Neutrophil (primary cell): ENCODE measurements around the gene SASS6.

Experiments used
- H3K27ac ChIP-seq: fragments of 200-600 bp; sonication (generic); 2 replicates; pipeline ENCODE4 v1.5.1; 2016; ENCODE audit warnings: mild to moderate bottlenecking, moderate library complexity
- H3K27me3 ChIP-seq: fragments of 200-600 bp; sonication (generic); 2 replicates; pipeline ENCODE4 v1.6.0; 2016; ENCODE audit warnings: mild to moderate bottlenecking
- H3K36me3 ChIP-seq: fragments of 200-600 bp; sonication (generic); 2 replicates; pipeline ENCODE4 v1.5.1; 2017
- H3K4me1 ChIP-seq, 2 experiments: fragments of 200-600 bp in 1 of 2; sonication (generic) in 1 of 2; 1 replicate in 1 of 2; 2 replicates in 1 of 2; pipeline versions ENCODE4 v1.5.1 to v1.6.1; 2013 to 2016; ENCODE audit warnings: low read depth in 1 of 2, low read length in 1 of 2, mild to moderate bottlenecking in 1 of 2, moderate library complexity in 1 of 2; ENCODE audit not compliant: control insufficient read depth in 1 of 2, insufficient read depth in 1 of 2
- H3K4me3 ChIP-seq, 2 experiments: fragments of 200-600 bp in 1 of 2; sonication (generic) in 1 of 2; 1 replicate in 1 of 2; 2 replicates in 1 of 2; pipeline ENCODE4 v1.5.1; 2013 to 2016; ENCODE audit warnings: low read depth in 1 of 2, low read length in 1 of 2, mild to moderate bottlenecking in 1 of 2, moderate library complexity in 1 of 2
- H3K9me3 ChIP-seq: fragments of 200-600 bp; sonication (generic); 2 replicates; pipeline ENCODE4 v1.5.1; 2016
- TF ChIP-seq, protein P1 (sequence below): fragments of 200-600 bp; sonication (generic); IDR thresholded peaks from 2 replicates; pipeline ENCODE4 v1.5.1; 2016; ENCODE audit warnings: antibody characterized with exemption

SASS6 gene

DNA sequence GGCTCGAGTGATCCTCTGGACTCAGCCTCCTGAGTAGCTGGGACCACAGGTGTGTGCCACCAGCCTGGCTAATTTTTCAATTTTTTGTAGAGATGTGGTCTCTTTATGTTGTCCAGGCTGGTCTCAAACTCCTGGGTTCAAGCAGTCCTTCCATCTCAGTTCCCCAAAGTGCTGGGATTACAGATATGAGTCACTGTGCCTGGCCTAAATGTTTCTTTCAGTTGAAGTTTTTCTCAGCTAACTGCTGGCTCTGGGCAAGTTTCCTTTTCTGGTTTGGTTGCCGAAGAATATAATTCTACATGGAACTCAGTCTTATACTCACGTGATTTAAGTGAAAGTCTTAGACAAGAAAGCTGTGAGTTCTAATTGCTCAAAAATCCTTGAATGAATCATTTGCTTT is 57.0 kb downstream of the SASS6 start:
- H3K4me1 ChIP-seq: no peaks in the 10 kb centered on the region
- H3K4me3 ChIP-seq: no peak overlapping the region
- no peaks in the 10 kb centered on the region for H3K9me3 ChIP-seq
- H3K27me3 ChIP-seq: no peaks in the 10 kb centered on the region
- TF ChIP-seq, protein P1, sequence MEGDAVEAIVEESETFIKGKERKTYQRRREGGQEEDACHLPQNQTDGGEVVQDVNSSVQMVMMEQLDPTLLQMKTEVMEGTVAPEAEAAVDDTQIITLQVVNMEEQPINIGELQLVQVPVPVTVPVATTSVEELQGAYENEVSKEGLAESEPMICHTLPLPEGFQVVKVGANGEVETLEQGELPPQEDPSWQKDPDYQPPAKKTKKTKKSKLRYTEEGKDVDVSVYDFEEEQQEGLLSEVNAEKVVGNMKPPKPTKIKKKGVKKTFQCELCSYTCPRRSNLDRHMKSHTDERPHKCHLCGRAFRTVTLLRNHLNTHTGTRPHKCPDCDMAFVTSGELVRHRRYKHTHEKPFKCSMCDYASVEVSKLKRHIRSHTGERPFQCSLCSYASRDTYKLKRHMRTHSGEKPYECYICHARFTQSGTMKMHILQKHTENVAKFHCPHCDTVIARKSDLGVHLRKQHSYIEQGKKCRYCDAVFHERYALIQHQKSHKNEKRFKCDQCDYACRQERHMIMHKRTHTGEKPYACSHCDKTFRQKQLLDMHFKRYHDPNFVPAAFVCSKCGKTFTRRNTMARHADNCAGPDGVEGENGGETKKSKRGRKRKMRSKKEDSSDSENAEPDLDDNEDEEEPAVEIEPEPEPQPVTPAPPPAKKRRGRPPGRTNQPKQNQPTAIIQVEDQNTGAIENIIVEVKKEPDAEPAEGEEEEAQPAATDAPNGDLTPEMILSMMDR: no peak
- peaks cover 91% of the 10 kb centered on the region for H3K36me3 ChIP-seq
- no peak overlapping the region for H3K27ac ChIP-seq

DNA sequence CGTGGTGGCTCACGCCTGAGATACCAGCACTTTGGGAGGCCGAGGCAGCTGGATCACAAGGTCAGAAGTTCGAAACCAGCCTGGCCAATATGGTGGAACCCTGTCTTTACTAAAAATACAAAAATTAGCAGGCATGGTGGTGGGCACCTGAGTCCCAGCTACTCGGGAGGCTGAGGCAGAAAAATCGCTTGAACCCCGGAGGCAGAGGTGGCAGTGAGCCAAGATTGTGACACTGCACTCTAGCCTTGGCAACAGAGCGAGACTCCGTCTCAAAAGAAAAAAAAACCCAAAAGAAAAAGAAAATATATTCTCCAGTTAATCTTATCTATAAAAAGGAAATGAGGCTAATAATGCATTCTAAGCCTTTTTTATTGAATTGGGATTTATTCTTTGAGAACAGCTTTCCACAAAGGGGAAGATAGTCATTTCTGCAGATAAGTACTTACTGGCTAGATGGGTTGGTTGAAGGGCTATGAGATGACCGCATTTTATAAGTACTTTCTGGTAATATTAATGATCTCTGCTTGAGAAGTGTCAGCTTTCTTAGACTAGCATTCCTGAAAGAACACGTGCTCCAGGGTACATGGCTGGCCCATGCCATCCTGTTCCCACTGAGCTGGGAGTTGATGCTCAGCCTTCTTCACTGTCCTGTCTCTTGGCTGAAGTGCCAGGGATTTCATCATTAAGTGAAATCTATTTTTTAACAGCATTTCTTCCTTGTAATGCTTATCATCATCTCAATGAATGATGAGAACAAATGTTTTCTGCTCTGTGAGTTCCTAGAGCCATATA is 57.9 kb downstream of the SASS6 start:
- Histone ChIP-seq H3K9me3 (no peaks in the 10 kb centered on the region), H3K27me3 (no peaks in the 10 kb centered on the region), H3K4me3 (no peak overlapping the region), H3K36me3 (peaks cover 91% of the 10 kb centered on the region), H3K27ac (no peak overlapping the region), H3K4me1 (no peaks in the 10 kb centered on the region)
- TF ChIP-seq, protein P1: no peak

DNA sequence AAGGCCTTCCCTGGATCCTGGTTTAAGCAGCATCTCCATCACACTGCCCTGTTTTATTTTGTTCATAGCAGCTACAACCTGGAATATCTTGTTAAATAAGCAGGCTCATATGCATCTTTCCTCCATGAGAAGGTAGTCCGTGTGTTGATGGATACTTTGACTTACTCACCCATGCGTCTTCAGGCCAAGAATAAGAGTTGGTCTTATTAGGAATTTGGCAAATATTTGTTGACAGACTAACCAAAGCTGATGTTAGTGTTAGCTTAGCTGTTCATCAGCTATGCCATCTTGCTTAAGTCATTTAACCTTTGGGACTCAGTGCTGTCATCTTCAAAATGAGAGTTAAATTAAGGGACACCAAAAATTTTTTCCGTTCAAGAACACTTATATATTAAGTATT is 59.2 kb downstream of the SASS6 start:
- Histone ChIP-seq H3K36me3 (peaks cover 92% of the 10 kb centered on the region), H3K4me3 (no peak overlapping the region), H3K27ac (no peak overlapping the region), H3K4me1 (no peaks in the 10 kb centered on the region), H3K9me3 (no peaks in the 10 kb centered on the region), H3K27me3 (no peaks in the 10 kb centered on the region)
- TF ChIP-seq, protein P1: no peak

DNA sequence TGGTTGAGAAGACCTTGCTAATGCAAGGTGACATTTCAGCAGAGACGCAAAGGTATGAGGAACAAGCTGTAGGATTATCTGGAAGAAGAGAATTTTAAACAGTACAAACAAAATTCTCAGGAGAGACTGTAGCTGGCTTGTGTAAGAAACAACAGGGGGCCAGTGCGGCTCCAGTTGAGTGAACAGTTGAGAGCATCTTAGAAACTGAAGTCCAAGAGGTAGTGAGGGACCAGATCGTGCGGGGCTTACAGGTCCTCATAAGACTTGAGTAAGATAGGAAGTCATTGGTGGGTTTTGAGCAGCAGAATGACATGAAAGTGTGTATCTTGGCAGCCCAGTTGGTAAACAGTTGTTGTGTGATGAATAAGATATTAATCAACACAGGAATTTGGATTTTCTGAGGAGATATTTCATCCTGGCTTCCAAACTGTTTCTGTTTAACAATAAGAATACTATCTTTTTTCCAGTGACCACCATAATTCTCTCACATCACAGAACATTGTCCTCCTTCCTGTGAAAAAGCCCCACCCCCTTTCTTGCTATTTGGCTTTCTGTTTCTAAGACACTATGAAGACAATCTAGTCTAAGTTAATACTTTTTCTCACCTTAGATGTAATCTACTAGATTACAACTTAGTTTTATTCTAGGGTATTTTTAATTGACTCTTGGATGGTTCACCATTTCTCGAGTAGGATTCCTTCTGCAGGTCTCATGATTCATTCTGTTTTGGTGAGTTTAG is 62.4 kb downstream of the SASS6 start:
- H3K4me3 ChIP-seq: no peak overlapping the region
- no peaks in the 10 kb centered on the region for H3K9me3 ChIP-seq
- no peak overlapping the region for H3K27ac ChIP-seq
- H3K27me3 ChIP-seq: no peaks in the 10 kb centered on the region
- TF ChIP-seq, protein P1: no peak
- peaks cover 76% of the 10 kb centered on the region for H3K36me3 ChIP-seq
- H3K4me1 ChIP-seq: peaks cover 0 to 2% of the 10 kb centered on the region in 2 experiments

DNA sequence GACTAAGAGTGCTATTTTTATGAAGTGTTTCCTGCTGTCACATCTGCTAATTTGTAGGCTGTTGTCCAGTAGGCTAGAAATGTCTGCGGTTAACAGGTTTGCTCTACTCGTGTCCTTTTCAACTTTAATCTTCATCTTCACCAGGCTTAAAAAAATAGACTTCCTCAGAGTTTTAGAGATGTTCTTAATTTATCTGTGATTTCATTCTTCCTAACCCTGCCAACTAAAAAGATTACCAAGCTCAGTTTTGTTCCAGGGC is 66.8 kb downstream of the SASS6 start:
- Histone ChIP-seq H3K36me3 (peaks cover 70% of the 10 kb centered on the region), H3K9me3 (no peaks in the 10 kb centered on the region), H3K27me3 (no peaks in the 10 kb centered on the region), H3K4me1 (peaks cover 0 to 3% of the 10 kb centered on the region in 2 experiments), H3K4me3 (no peak overlapping the region), H3K27ac (no peak overlapping the region)
- TF ChIP-seq, protein P1: no peak
